CD4-positive, alpha-beta T cell treated with Interleukin-4 for 4 hours (primary cell): ENCODE results near the gene B4GALT5.
"Not testable (repeated sequence)": the region's sequence is repeated elsewhere in the genome, so short reads cannot be mapped to it uniquely, and the experiment has no call there.

Experiments
- DNase-seq: peaks from one replicate; pipeline ENCODE4 v3.0.0-alpha.2; 2020

The B4GALT5 gene, protein sequence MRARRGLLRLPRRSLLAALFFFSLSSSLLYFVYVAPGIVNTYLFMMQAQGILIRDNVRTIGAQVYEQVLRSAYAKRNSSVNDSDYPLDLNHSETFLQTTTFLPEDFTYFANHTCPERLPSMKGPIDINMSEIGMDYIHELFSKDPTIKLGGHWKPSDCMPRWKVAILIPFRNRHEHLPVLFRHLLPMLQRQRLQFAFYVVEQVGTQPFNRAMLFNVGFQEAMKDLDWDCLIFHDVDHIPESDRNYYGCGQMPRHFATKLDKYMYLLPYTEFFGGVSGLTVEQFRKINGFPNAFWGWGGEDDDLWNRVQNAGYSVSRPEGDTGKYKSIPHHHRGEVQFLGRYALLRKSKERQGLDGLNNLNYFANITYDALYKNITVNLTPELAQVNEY

DNA sequence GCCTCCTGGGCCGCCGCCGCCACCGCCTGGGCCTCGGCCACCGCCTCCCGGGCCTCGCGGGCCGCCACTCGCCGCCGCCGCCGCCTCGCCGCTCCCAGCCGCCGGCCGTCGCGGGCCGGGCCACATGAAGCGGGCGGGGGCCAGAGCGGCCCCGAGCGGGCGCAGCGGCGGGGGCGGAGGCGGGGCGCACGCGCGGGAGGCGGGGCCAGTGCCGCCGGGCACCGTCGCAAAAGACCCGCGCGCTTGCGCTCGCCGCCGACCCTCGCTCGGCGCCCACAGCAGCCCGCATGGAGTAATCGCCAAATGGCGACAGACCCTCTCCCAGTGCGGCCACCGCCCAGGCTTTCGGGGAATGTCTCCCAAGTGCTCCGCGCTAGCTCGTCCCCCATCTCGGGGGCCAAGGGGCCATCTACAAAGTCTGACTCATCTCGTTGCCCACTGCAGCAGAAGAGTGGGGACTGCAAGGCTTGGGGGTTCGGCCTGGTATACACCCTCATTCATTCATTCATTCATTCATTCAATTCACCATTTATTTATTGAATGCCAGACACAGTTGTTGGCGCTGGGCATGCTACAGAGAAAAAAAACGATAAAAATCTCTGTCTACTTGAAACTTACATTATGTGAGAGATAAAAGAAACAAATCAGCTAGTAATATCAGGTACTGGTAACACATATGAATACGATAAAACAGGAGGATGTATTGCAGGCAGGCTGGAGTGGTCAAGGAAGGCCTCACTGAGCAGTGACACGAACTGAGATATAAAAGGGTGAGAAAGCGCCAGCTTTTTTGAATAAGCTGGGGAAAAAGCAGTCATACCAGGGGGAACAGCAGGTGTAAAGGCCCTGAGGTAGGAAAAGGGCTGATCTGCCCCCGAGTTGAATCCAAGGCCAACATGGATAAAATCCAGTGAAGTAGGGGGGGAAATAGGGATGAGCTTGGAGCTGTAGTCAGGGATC, at the start of gene B4GALT5:
B4GALT5 (minus strand) TSS at position 126 of the 960 bp plus-strand sequence. CDS start 188 bp downstream, outside the sequence.
- DNase-seq, result peak; percentile 48

DNA sequence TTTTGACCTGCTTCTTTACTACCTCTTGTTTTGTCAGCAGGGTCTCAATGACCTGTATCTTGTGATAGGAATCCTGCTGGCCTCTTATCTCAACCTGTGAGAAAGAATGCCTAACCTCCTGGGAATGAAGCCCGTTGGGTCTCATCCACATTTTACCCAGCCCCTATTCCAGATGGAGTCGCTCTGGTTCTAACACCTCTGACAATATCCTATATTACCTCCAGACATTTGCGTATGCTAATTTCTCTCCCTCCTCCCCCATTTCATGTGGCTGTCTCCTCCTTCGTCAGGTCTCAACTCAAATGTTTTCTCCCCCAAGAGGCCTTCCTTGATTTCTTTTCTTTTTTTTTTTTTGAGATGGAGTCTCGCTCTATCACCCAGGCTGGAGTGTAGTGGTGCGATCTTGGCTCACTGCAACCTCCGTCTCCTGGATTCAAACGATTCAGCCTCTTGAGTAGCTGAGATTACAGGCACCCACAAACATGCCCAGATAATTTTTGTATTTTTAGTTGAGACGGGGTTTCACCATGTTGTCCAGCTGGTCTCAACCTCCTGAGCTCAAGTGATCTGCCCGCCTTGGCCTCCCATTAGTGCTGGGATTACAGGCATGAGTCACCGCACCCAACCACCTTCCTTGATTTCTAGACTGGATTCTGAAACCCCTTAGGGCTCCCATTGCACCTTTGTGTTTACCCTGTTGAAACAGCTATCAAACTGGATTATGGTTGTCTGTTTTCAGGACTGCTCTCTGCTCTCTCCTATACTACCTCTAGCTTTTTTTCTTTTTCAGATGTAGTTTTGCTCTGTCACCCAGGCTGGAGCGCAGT, 49.5 kb upstream of the B4GALT5 start:
- DNase-seq, result no peak

DNA sequence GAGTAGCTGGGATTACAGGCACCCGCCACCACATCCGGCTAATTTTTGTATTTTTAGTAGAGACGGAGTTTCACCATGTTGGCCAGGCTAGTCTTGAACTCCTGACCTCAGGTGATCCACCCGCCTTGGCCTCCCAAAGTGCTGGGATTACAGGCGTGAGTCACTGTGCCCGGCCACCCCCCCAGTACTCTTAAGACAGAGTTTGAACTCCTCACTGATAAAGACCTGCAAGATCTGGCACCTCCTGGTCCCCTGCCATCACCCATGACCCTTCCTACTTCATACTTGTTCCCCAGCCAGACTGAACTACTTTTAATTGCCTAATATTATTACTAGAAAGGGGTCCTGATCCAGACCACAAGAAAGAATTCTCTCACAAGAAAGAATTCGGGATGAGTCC, 48.2 kb upstream of the B4GALT5 start:
- DNase-seq, result not testable (repeated sequence)

DNA sequence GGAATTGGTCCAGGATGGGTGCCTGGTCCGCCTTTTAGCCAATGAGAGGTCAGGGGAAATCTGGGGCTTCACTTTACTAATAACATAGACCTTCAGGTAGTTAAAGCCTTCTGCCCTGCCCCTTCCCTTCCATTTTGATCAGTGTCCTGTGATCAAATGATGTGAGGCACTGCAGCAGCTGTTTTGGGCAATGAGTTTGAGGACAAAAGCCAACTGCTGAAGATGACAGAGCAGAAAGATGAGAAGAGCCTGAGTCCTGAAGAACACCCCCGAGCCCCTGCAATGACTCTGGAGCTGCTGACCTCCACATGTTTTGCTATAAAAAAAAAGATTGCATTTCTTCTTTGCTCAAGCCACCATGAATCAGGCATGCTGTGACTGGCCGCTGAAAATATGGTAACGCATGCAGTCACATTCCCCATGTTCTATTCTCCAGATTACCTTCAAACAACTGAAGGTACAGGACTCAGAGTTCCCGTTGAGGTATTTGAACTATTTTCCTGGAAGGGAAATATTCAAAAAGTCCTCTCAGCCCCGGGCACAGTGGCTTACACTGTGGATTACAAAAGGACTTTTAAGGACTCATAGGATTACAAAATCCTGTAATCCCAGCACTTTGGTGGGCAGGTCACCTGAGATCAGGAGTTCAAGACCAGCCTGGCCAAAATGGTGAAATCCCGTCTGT, 45.7 kb upstream of the B4GALT5 start:
- DNase-seq, result no peak

DNA sequence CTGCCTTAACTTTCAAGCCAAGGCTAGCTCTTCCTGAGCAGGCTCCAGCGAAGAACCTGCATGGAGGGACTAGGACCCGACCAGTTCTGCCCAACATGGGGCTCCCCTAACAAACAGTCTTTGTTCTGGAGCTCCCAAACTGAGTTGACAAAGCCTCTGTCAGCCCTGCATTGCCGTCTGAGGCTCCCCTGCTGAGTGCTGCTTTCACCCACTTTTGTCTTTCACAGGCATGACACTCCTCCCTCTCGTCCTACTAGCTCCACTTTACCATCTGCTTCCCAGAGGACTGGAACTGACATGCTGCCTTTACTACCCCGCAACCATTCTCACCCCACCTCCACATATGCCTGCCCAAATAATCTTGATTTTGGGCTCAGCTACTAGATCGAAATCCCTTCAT, 45.1 kb upstream of the B4GALT5 start:
- DNase-seq, result no peak

DNA sequence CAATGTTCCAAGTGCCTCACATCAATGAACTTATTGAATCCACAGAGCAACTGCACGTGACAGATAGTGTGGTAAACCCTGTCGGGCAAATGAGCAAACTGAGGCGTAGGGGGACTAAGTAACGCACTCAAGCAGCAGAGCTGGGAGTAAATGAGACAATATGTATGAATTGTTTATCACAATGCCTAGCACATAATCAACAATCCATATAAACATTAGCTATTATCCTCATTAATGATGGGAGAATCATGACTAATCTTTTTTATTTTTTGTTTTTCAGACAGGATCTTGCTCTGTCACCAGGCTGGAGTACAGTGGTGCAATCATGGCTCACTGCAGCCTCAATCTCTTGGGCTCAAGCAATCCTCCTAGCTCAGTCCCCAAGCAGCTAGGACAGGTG, 43.9 kb upstream of the B4GALT5 start:
- DNase-seq, result no peak

DNA sequence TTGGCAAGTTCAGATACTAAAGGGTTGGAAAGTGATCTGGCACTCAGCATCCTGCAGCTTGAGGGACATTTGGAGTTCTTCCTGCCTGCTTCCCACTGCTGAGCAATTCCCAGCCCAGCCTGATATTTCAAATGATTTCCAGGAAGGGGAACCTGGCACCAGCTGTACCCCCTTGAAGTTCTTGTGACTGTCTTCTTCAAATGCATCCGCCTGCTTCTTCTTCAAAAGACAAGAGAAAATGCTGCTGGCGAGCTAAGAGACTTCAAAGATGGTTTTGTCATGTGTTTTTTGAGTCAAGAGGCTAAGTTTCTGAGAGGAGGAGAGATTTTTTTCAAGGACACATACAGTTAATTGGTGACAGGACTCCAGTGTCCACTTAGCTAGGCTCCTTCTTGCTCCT, 42.6 kb upstream of the B4GALT5 start:
- DNase-seq, result no peak

DNA sequence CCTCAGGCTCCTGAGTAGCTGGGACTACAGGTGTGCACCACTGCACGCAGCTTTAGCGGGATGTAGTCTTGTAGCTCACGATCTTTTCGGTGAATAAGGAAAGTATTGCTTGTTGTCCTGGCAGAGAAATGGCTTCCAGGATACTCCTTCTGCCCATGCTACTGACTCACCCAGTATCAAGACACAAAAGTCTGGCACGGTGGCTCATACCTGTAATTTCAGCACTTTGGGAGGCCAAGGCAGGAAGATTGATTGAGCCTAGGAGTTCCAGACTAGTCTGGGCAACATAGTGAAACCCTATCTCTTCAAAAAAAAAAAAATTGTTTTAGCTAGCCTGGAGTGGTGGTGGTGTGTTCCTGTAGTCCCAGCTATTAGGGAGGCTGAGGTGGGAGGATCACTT, 40.9 kb upstream of the B4GALT5 start:
- DNase-seq, result no peak

DNA sequence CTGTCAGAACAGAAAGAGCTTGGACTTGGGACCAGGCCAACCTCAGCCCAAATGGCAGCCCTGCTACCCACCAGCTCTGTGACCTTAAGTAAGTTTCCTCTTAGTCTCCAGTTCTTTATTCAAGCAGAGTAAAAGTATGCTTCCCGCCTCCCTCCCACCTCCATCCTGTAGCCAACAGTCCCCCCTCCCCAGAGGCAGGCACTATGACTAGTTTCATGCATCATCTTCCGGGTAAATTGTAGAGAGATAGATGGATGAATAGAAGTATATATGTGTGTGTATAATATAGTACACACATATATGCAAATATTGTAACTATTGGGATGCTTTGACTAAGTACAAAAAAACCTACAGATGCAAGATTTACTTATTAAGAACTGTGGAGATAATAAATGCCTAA, 39.5 kb upstream of the B4GALT5 start:
- DNase-seq, result no peak

DNA sequence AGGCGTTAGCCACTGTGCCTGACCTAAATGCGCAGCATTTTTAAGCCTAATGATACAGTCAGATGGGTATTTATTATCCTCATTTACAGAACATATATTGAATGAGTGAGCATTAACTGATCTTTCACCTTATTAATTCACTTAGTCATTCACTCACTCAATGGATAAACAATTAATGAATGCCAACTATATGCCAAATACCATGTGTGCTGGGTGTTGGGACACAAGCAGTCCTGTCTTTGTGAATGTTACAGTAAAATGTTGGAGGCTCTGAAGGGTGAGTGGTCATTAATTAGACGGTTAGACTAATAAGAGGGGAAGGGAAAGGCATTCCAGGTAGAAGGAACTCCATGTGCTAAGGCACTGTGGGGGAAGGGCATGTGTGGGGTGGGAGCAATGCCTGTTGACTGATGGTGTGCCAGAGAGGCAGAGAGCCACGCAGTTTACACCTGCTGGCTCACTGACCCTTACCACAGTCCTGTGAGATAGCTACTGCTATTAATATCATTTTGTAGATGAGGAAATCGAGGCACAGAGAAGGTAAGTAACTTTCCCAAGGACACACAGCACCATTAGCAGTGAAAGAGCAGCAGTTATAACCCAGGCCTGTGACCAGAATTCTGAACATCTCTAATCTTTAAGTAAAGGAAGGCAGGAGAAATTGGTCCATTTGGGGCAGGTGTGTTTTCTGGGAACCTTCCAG, 38.7 kb upstream of the B4GALT5 start:
- DNase-seq, result no peak

DNA sequence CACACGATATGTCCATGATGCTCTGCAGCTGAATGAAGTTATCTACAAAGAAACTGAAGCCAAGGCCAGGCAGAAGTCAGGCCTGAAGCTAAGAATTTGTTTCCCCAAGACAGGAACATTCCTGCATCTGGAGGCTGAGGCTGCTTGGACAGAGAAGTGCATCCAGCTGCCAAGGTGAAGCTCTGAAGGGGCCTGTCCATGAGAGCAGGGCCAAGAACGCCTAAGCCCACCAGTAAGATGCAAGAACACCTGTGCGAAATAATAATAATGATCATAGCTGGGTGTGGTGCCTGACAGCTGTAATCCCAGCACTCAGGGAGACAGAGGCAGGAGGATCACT, 37.7 kb upstream of the B4GALT5 start:
- no peak for DNase-seq

DNA sequence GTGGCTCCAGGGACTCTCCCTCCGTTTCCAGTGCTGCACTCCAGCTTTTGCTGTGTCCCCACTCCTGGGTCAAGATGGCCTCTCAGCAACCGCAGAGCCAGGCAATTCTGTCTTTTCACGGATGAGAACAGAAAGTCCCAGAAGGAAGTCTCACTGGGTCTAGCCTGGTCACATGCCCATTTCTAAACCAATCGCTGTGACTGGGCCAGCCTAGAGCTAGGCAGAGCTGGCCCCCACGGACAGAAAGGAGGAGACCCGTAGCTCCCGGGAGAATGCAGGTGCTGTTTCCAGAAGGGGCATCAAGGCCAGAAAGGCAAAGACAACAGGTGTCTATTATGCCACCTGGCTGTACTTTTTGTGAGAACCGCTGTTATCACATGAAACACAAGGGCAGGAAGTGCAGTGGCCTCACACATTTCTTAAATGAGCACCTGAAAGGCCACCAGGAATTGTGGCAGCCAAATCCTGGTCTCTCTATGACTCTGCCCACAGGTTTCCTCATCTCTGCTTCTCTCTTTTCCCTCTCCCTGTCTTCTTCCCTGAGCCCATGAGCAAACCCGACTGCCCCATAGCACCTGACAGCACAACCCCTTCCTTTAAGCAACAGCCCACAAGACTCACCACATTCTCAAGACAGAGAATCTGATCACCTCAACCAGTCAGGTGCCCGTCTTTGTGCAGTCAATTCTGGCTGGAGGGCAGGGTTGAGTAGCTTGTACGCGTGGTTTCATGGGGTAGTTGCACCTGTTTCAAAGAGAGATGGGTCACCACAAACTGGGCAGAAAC, 37.1 kb upstream of the B4GALT5 start:
- DNase-seq, result no peak

DNA sequence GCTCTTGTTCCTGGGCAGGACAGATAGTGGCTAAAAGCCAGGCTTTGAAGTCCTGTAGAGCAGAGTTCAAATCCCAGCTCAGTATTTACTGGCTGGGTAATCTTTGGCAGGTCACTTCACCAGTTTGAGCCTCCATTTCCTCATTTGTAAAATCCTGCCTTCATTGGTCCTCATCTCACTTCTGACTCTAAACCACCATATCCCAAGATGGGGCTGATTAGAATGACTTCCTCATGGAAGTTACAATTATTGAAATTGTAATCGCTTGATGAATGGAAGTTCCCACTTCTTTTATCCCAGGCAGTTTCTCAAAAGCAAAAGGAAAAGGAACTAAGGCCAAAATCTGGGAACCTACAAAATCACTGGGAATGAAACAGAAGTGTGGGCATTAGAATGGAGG, 35.9 kb upstream of the B4GALT5 start:
- DNase-seq, result no peak

DNA sequence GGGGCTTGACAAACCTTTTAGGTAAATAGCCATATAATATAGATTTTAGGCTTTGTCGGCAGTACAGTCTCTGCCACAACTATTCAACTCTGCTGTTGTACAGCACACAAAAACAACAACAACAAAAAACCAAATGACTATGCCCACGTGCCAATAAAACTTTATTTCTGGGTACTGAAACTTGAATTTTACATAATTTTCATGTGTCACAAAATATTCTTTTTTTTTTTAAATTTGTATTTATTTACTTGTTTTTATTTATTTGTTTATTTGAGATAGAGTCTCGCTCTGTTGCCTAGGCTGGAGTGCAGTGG, 34.8 kb upstream of the B4GALT5 start:
- DNase-seq, result no peak

DNA sequence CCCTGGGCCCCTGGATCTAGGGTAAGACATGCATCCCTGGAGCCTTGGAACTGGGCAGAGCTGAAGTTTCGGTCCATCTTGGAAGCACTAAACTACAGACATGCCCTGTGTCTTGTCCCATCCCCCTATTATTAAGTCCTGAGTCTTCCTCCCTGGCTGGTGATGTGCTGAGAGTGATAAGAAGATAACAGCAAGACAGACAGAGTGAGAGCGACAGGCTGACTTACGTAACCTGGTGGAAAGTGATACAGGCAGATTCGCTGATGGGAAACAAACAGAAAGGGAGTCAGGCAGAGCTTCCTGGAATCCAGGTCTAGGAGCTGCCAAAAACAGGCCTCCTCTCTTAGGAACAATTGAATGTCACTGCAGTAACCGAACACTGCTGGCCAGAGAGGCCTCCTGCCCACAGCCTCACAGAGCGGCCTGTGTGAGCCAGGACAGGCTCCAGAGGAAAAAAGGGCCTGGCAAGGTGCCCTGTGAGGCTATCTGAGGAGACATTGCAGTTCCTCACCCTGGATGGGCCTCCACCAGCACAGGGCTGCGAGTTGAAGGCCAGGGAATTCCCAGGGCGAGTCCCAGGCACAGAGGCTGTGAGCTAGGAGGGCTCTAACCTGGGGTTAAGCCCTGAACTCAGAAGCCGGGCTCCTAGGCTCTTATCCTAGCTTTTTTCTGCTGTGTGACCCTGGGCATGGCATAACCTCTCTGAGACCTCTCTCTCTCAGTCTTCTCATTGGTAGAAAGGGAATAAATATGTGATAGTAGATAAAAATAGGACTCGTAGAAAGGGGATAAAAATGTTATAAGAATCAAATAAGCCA, 34.2 kb upstream of the B4GALT5 start:
- no peak for DNase-seq

DNA sequence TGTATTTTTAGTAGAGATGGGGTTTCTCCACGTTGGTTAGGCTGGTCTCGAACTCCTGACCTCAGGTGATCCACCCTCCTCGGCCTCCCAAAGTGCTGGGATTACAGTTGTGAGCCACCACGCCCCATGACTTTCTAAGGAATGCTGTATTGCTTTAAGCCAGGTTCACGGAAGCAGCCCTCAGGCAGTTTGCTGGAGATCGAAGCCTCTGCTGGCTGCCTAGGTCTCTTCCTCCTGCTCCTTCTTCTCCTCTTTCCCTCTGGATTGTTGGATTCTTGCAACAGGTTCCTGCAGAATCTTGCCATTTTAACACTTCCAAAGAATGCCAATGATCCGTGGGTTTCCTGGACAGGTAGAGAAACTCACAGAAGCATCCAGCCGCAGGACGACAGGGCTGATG, 29.3 kb upstream of the B4GALT5 start:
- no peak for DNase-seq

DNA sequence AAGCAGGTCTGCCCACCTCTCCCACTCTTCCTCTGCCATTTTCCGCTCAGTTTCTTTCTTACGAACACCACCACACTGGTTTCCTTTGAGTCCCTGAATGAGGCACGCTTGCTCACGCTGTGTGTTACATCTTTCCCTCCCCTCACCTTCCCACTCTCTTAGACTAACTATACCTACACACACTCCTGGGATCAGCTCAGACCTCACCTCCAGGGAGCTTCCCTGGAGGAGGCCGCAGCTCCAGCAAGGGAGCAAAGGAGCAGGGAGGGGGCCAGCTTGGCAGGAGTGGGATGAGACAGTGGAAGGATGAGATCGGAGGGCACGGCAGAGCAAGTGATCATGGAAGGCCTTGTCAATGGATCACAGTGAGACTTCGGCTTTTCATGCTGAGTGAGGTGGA, 28.3 kb upstream of the B4GALT5 start:
- no peak for DNase-seq

DNA sequence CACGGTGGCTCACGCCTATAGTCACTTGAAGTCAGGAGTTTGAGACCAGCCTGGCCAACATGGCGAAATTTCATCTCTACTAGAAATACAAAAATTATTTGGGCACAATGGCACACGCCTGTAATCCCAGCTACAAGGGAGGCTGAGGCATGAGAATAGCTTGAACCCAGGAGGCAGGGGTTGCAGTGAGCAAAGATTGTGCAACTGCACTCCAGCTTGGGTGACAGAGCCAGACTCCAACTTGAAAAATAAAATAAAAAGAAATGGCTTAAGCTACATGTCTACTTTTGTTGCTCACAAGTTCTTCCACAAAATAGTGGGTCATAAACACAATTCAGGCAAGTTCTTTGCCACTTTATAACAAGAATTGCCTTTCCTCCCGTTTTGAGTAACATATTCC, 27.1 kb upstream of the B4GALT5 start:
- no peak for DNase-seq

DNA sequence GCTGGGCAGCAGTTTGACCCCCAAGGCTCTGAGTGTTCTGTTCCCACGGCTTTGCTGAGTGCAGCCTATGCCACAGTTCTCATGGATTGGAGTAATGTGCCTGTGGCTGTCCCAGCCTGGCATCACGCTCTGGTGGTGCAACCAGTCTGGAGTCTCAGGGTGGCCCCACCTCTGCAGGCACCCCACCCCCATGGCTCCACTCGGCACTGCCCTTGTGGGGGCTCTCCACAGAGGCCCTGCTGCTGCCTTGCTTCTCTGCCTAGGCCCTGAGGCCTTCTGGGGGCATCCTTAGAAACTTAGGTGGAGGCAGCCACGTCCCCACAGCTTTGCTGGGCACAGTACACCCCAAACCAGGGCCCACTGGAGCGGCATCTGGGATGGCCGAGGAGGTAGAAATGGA, 25.4 kb upstream of the B4GALT5 start:
- no peak for DNase-seq

DNA sequence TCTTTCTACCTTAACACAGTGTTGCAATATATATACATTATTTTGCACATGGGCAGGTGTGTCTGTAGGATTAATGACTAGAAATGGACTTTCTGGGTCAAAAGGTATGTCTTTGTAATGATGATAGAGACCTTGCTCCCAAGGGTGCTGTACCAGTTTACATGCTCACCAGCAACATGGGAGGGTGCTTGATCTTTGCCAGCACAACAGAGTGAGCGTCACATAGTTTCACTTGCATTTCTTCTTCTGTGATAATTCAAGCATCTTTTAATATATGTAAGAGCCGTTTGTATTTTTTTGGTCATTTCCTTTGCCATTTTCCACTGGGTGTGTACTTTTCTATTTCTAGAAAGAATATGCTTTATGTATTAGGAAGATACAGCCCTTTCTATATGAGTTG, 23.6 kb upstream of the B4GALT5 start:
- DNase-seq, result no peak
